Aorta (tissue), 5 donors: ENCODE results near the gene PTPRN2. TPM values are rescaled to one million over a fixed set of nuclear protein-coding genes. Genes with fewer than 3 reads are reported as not detected.
A peak's percentile ranks its signal among the peaks of the same experiment; 100 is the strongest.

Experiments used
- ATAC-seq: fragments of 200-7000 bp; cut with Tn5 transposase; one replicate; pipeline ENCODE4 v1.9.1; 2022; ENCODE audit warnings: moderate library complexity; ENCODE audit not compliant: low FRiP score
- DNase-seq, 2 donors: peaks; one replicate each; pipeline ENCODE4 v3.0.0-alpha.2; 2020
- H3K27ac ChIP-seq, 2 donors: one replicate each; pipeline ENCODE4 v1.5.1; 2013; ENCODE audit warnings: low read length in 2 of 2, mild to moderate bottlenecking in 2 of 2, moderate library complexity in 2 of 2, control low read depth in 1 of 2, inconsistent platforms in 1 of 2, low read depth in 1 of 2
- H3K27me3 ChIP-seq, 2 donors: one replicate each; pipeline ENCODE4 v1.6.1; 2013; ENCODE audit warnings: control low read depth in 1 of 2, low read length in 1 of 2, mild to moderate bottlenecking in 1 of 2, moderate library complexity in 1 of 2; ENCODE audit not compliant: insufficient read depth in 2 of 2, control insufficient read depth in 1 of 2
- H3K36me3 ChIP-seq, 2 donors: one replicate each; pipeline ENCODE4 v1.6.1; 2013; ENCODE audit warnings: control low read depth in 1 of 2, low read length in 1 of 2, mild to moderate bottlenecking in 1 of 2; ENCODE audit not compliant: insufficient read depth in 2 of 2, control insufficient read depth in 1 of 2
- H3K4me1 ChIP-seq, 2 donors: one replicate each; pipeline ENCODE4 v1.6.1; 2013; ENCODE audit warnings: low read length in 2 of 2, control low read depth in 1 of 2, mild to moderate bottlenecking in 1 of 2, moderate library complexity in 1 of 2; ENCODE audit not compliant: insufficient read depth in 2 of 2, control insufficient read depth in 1 of 2
- H3K4me3 ChIP-seq, 2 donors: one replicate each; pipeline ENCODE4 v1.5.1; 2013; ENCODE audit warnings: low read length in 2 of 2, control low read depth in 1 of 2, mild to moderate bottlenecking in 1 of 2
- H3K9me3 ChIP-seq: one replicate; pipeline ENCODE4 v1.6.1; 2013; ENCODE audit warnings: mild to moderate bottlenecking, low read length; ENCODE audit not compliant: control insufficient read depth
- WGBS, 2 donors: extraction: QIAGEN DNeasy Blood & Tissue Kit; methylation state at CpG; one replicate each; pipeline ENCODE4 v1.1.7; 2013; 5-methylcytosine and 5-hydroxymethylcytosine counted together
- intact Hi-C, 2 donors: fragments of 100-400 bp; cut with DNase I; formaldehyde crosslinking; loops; one replicate each; pipeline versions ENCODE4 v1.14.2 to v1.15.0; 2022
- polyA plus RNA-seq, 2 donors: library from polyadenylated mRNA; stranded (reverse); fragments of 200-250 nt; gene quantifications; one replicate each; pipeline ENCODE4 v1.2.3, GENCODE V29; 2013
- total RNA-seq, 2 donors: library from RNA; stranded (reverse); fragmentation: NEBNext Ultra II Directional; extraction: Animal tissue kit (Norgen Biotek cat#: 25700); gene quantifications; one replicate each; pipeline ENCODE4 v1.2.1, GENCODE V29; 2021
- donor health status: healthy with polysubstance abuse.
- donor health status: Bipolar disorder and iron deficiency.
- donor health status: DM: no; HTN: no; CAD: no.
- donor health status: DM: no; HTN: no; CAD: no.
- donor health status: DM: yes; HTN: yes; CAD: no.

Gene PTPRN2
- total and polyA plus RNA-seq, 4 donors = 0.67 to 3.3 (median 1.4) TPM

DNA sequence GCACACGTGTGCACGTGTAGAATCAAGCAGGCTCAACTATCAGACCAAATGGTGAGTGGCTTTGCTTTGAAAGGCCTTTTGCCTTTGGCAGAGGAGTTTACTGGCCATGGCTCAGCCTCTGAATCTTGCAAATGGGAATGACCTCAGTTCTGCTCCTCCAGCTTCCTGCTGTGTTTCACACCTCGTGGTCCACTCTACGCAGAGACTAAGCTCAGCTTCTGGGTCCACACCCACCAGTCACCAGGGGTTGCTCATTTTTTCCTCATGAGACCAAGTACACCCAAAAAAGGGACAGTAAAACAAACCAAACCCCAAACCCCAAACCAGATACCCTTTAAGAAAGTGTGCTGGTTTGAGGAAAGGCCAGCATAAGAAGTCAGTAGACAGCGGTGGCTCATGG is 1014.4 kb downstream of the PTPRN2 start:
- WGBS, 2 donors = 81% methylated on average over 5 of the region's 5 CpGs
- intact Hi-C loops = no loop called here
- Histone ChIP-seq H3K27ac (no peak overlapping the region), H3K4me1 (no peaks in the 10 kb centered on the region), H3K4me3 (no peak overlapping the region), H3K9me3 (no peaks in the 10 kb centered on the region), H3K36me3 (no peaks in the 10 kb centered on the region), H3K27me3 (no peaks in the 10 kb centered on the region)
- ATAC-seq = no peak
- DNase-seq = peak in 1 of 2 donors; percentile 10

- H3K27ac ChIP-seq = no peak overlapping the region
- WGBS, 2 donors = 66 to 68% methylated on average over 14 of the region's 14 CpGs
- H3K36me3 ChIP-seq = no peaks in the 10 kb centered on the region
- no peaks in the 10 kb centered on the region for H3K4me1 ChIP-seq
- no peak overlapping the region for H3K4me3 ChIP-seq
- intact Hi-C loops = no loop called here
- H3K27me3 ChIP-seq = peaks cover 0 to 2% of the 10 kb centered on the region in 2 donors
- no peak for ATAC-seq
- H3K9me3 ChIP-seq = no peaks in the 10 kb centered on the region
- peak; percentile 36 to 68 for DNase-seq
These were observed 1015.0 kb downstream of the PTPRN2 start for GRCh38 chr7:157572622-157573021.

DNA sequence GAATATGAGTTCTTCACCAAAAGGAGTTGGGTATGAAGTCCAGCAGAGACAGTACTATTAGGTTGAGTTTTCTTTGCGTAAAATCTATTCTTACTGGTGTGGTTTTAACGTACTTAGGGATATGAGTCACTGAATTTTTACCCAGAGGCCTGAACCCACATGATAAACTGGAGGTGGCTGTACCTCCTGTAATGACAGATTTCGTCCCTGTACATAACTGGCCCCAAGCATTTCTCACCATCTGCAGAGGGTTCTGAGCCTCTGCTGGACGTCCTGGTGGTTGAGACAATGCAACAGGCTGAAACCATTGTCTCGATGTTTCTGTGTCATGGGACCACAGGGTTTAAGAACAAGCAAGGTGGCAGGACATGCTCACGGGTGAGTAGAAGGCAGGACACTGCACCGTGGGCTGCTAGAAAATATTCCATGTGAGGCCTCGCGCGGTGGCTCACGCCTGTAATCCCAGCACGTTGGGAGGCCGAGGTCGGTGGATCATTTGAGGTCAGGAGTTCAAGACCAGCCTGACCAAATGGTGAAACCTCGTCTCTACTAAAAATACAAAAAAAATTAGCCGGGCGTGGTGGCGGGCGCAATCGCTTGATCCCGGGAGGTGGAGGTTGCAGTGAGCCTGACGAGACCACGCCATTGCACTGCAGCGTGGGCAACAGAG is 1017.0 kb downstream of the PTPRN2 start:
- WGBS, 2 donors = 90% methylated on average over 24 of the region's 24 CpGs
- H3K4me1 ChIP-seq = no peaks in the 10 kb centered on the region

DNA sequence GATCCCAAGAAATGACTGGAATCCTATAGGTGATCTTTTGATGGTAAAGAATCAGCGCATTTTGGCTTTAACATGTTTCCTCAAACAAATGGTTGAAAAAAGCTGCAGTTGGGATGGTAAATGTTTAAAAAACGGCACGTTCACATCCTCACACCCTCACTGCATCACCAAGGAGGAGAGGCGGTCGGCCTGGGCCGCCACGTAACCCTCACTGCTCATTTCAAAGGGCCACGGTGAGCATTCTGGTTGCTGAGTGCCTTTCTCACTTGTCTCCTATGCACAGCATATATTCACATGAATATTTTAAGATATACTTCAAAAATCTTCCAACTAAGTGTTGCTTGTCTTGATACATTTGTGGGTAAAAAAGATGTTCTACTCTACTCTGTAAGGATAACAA is 1017.7 kb downstream of the PTPRN2 start:
- ATAC-seq = no peak
- WGBS, 2 donors = 79 to 85% methylated on average over 8 of the region's 8 CpGs

More for the DNA sequence above, 1017.0 kb downstream of the PTPRN2 start:
- no peak overlapping the region for H3K4me3 ChIP-seq
- intact Hi-C loops = no loop called here
- H3K27me3 ChIP-seq = peaks cover 0 to 2% of the 10 kb centered on the region in 2 donors
- H3K9me3 ChIP-seq = no peaks in the 10 kb centered on the region
- DNase-seq (peak; percentile 19 to 42), ATAC-seq (no peak)
- H3K27ac ChIP-seq = no peak overlapping the region
- H3K36me3 ChIP-seq = no peaks in the 10 kb centered on the region

GRCh38 chr7:157568770-157569584 is 1018.6 kb downstream of the PTPRN2 start:
- H3K9me3 ChIP-seq = no peaks in the 10 kb centered on the region
- intact Hi-C loops = no loop called here
- peak; percentile 69 for ATAC-seq
- no peak overlapping the region for H3K27ac ChIP-seq
- peaks cover 0 to 2% of the 10 kb centered on the region in 2 donors for H3K27me3 ChIP-seq
- 2 to 5% methylated on average over 32 to 35 of the region's 35 CpGs for WGBS, 2 donors
- no peaks in the 10 kb centered on the region for H3K36me3 ChIP-seq
- H3K4me3 ChIP-seq = peak overlapping the region in 1 of 2 donors; percentile 17
- H3K4me1 ChIP-seq = no peaks in the 10 kb centered on the region
- DNase-seq = peak; percentile 60 to 78

More for the DNA sequence above, 1017.7 kb downstream of the PTPRN2 start:
- no peaks in the 10 kb centered on the region for H3K4me1 ChIP-seq
- no peak overlapping the region for H3K27ac ChIP-seq
- intact Hi-C loops = no loop called here
- H3K27me3 ChIP-seq = peaks cover 0 to 2% of the 10 kb centered on the region in 2 donors
- DNase-seq = peak; percentile 20 to 46
- no peaks in the 10 kb centered on the region for H3K36me3 ChIP-seq
- H3K9me3 ChIP-seq = no peaks in the 10 kb centered on the region
- no peak overlapping the region for H3K4me3 ChIP-seq

DNA sequence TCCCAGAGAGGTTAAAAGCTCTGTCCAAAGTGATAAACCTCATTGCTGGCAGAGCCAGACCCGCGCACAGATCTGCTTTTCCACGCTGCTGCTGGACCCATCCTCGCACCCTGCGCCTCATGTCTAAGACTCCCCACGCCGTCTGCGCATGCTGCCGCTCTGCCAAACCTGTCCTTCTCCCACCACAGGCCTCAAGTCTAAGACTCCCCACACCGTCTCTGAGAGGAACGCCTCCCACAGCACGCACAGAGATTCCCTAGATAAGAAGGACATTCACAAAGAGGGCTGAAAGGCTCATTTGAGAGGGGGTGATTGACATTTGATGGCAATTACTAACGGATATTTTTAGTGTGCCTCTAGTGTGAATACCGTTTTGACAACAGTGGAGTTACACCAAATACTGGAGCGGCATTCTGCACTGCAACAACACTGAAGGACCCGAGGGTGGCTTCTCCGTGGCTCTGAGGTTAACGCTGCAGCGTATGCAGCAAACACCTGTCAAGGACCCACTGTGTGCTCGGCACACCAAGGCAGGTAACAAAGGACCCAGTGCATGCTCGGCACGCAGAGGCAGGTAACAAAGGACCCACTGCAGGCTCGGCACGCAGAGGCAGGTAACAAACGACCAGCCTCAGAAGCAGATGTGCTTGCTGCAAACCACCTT is 1019.4 kb downstream of the PTPRN2 start:
- no peaks in the 10 kb centered on the region for H3K9me3 ChIP-seq
- no peaks in the 10 kb centered on the region for H3K4me1 ChIP-seq
- peaks cover 0 to 2% of the 10 kb centered on the region in 2 donors for H3K27me3 ChIP-seq
- H3K36me3 ChIP-seq = no peaks in the 10 kb centered on the region
- 57 to 58% methylated on average over 25 of the region's 25 CpGs for WGBS, 2 donors
- DNase-seq (peak; percentile 24 to 57), ATAC-seq (no peak)
- intact Hi-C loops = no loop called here
- H3K4me3 ChIP-seq = no peak overlapping the region
- H3K27ac ChIP-seq = no peak overlapping the region

GRCh38 chr7:157567666-157568065 is 1020.0 kb downstream of the PTPRN2 start:
- H3K9me3 ChIP-seq = no peaks in the 10 kb centered on the region
- peaks cover 0 to 2% of the 10 kb centered on the region in 2 donors for H3K27me3 ChIP-seq
- intact Hi-C loops = no loop called here
- H3K27ac ChIP-seq = no peak overlapping the region
- H3K4me1 ChIP-seq = no peaks in the 10 kb centered on the region
- no peaks in the 10 kb centered on the region for H3K36me3 ChIP-seq
- DNase-seq (peak; percentile 6 to 53), ATAC-seq (no peak)
- no peak overlapping the region for H3K4me3 ChIP-seq
- WGBS, 2 donors = 89 to 91% methylated on average over 10 of the region's 10 CpGs

DNA sequence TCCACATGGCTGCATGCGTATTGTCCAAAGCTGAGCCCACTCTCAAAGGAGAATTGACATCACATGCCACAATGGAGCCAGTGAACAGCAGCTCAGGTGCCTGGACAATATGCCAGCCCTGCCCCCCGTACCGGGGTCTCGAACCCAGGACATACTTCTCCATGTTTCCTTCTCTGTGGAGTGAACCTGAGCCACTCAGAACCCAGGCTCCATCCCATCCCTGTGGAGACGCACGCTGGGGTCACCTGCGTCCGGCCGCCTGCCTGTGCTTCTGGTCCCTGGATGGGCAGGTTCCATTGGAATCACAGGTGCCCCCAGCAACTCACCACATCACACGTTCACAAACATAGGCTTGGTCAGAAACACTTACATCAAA is 1021.0 kb downstream of the PTPRN2 start:
- Histone ChIP-seq H3K36me3 (no peaks in the 10 kb centered on the region), H3K27ac (no peak overlapping the region), H3K27me3 (peaks cover 0 to 2% of the 10 kb centered on the region in 2 donors), H3K4me3 (no peak overlapping the region), H3K9me3 (no peaks in the 10 kb centered on the region), H3K4me1 (no peaks in the 10 kb centered on the region)
- DNase-seq (peak; percentile 22 to 71), ATAC-seq (no peak)
- intact Hi-C loops = no loop called here
- WGBS, 2 donors = 91 to 93% methylated on average over 10 of the region's 10 CpGs
